GM21723 (cell line): ENCODE data around the gene LYRM2.
A peak's percentile ranks its signal among the peaks of the same experiment; 100 is the strongest.

Source experiments
- ATAC-seq: cut with Tn5 transposase; IDR thresholded peaks from one replicate; pipeline ENCODE4 v1.9.1; 2021; ENCODE audit warnings: mild to moderate bottlenecking, moderate library complexity; ENCODE audit not compliant: unreplicated experiment

The LYRM2 gene

GRCh38 chr6:89596484-89596883 lies 42.1 kb downstream of the LYRM2 start:
- ATAC-seq: no peak

- peak; percentile 92 for ATAC-seq
Observed at GRCh38 chr6:89596056-89596455, 42.5 kb downstream of the LYRM2 start.

GRCh38 chr6:89591745-89592144 lies 46.8 kb downstream of the LYRM2 start:
- ATAC-seq: no peak

- no peak for ATAC-seq
Observed at GRCh38 chr6:89590133-89590532, 48.4 kb downstream of the LYRM2 start.

GRCh38 chr6:89589297-89590025 lies 49.1 kb downstream of the LYRM2 start:
- ATAC-seq: no peak

- no peak for ATAC-seq
Observed at GRCh38 chr6:89585154-89585553, 53.4 kb downstream of the LYRM2 start.

- no peak for ATAC-seq
Observed at GRCh38 chr6:89584539-89584938, 54.0 kb downstream of the LYRM2 start.

GRCh38 chr6:89583559-89583958 lies 55.0 kb downstream of the LYRM2 start:
- ATAC-seq: no peak

- ATAC-seq: no peak
Observed at GRCh38 chr6:89582669-89583325, 55.8 kb downstream of the LYRM2 start.

- no peak for ATAC-seq
Observed at GRCh38 chr6:89581689-89582088, 56.9 kb downstream of the LYRM2 start.

GRCh38 chr6:89580997-89581666 lies 57.4 kb downstream of the LYRM2 start:
- ATAC-seq: no peak

- no peak for ATAC-seq
Observed at GRCh38 chr6:89575562-89575960, 63.0 kb downstream of the LYRM2 start.

- no peak for ATAC-seq
Observed at GRCh38 chr6:89574910-89575561, 63.5 kb downstream of the LYRM2 start.

GRCh38 chr6:89567630-89568390 lies 70.7 kb downstream of the LYRM2 start:
- ATAC-seq: no peak

- ATAC-seq: no peak
Observed at GRCh38 chr6:89566930-89567629, 71.5 kb downstream of the LYRM2 start.

- ATAC-seq: no peak
Observed at GRCh38 chr6:89566008-89566800, 72.3 kb downstream of the LYRM2 start.

GRCh38 chr6:89564752-89565427 lies 73.7 kb downstream of the LYRM2 start:
- no peak for ATAC-seq

- ATAC-seq: no peak
Observed at GRCh38 chr6:89563866-89564265, 74.7 kb downstream of the LYRM2 start.
